ENCODE data around the gene TXNDC5. TPM values are rescaled to one million over a fixed set of nuclear protein-coding genes. Genes with fewer than 3 reads are reported as not detected.
A peak's percentile ranks its signal among the peaks of the same experiment; 100 is the strongest.

TXNDC5 gene
- total and polyA plus RNA-seq, 2 of the 13 experiments (the other 11 are each of a cell fraction or from before 2014, with no cell fraction given) = 287 to 578 TPM

- TF ChIP-seq EP300 (IDR thresholded peaks at IDR 0.05; ENCODE audit: low read depth in 2 of 2, low read length in 2 of 2) (0 out of 4 replicates have a peak, but pooled peaks of 1 of the 2 experiments have one; percentile 22), EP300 (CRISPR knock-in tag; IDR thresholded peaks at IDR 0.05; ENCODE audit: borderline replicate concordance) (no peak), ZNF607 (CRISPR knock-in tag; IDR thresholded peaks at IDR 0.05; ENCODE audit: borderline replicate concordance) (no peak), ZMYM3 (CRISPR knock-in tag; IDR thresholded peaks at IDR 0.05) (peak; percentile 29; the same call in 1 of the 2 replicates), USF2 (IDR thresholded peaks at IDR 0.05; ENCODE audit: low read depth, low read length) (no peak), USF2 (CRISPR knock-in tag; IDR thresholded peaks at IDR 0.05; ENCODE audit: borderline replicate concordance) (no peak), AHDC1 (CRISPR knock-in tag; IDR thresholded peaks at IDR 0.05; ENCODE audit: borderline replicate concordance) (peak; percentile 60; the same call in 1 of the 2 replicates), MTA1 (CRISPR knock-in tag; IDR thresholded peaks at IDR 0.05; ENCODE audit: borderline replicate concordance) (peak; percentile 37; the same call in 1 of the 2 replicates), ZNF761 (CRISPR knock-in tag; conservative IDR thresholded peaks at IDR 0.05) (peak; percentile 21; the same call in 1 of the 2 replicates), LCORL (IDR thresholded peaks at IDR 0.05) (no peak), LCORL (CRISPR knock-in tag; IDR thresholded peaks at IDR 0.05) (0 out of 2 replicates have a peak, but pooled peaks have one; percentile 45), IRF2 (CRISPR knock-in tag; IDR thresholded peaks at IDR 0.05) (0 out of 2 replicates have a peak, but pooled peaks have one; percentile 50)
Measured at GRCh38 chr6:7917729-7918128, 7.1 kb upstream of the TXNDC5 start (continued).

Measured in HepG2 (cell line).